HG03060 (cell line): ENCODE results near the gene ECT2.
"Not testable (repeated sequence)": the region's sequence is repeated elsewhere in the genome, so short reads cannot be mapped to it uniquely, and the experiment has no call there.

Source experiments
- ATAC-seq: cut with Tn5 transposase; IDR thresholded peaks from one replicate; pipeline ENCODE4 v1.9.1; 2021; ENCODE audit warnings: low read depth, moderate number of reproducible peaks; ENCODE audit not compliant: unreplicated experiment

Gene ECT2

GRCh38 chr3:172750368-172751174, at the start of gene ECT2:
ECT2 (plus strand) TSS chr3:172750726; CDS start chr3:172754531, 3,805 bp downstream.
- ATAC-seq: peak; percentile 98

GRCh38 chr3:172700936-172701455, 49.5 kb upstream of the ECT2 start:
- no peak for ATAC-seq

- no peak for ATAC-seq
These were observed 48.8 kb upstream of the ECT2 start for GRCh38 chr3:172701751-172702150.

- ATAC-seq: no peak
These were observed 48.3 kb upstream of the ECT2 start for GRCh38 chr3:172702256-172702655.

GRCh38 chr3:172702731-172703130, 47.8 kb upstream of the ECT2 start:
- not testable (repeated sequence) for ATAC-seq

- ATAC-seq: no peak
These were observed 46.5 kb upstream of the ECT2 start for GRCh38 chr3:172704001-172704400.

- ATAC-seq: no peak
These were observed 45.4 kb upstream of the ECT2 start for GRCh38 chr3:172705170-172705569.

- no peak for ATAC-seq
These were observed 43.5 kb upstream of the ECT2 start for GRCh38 chr3:172707030-172707429.

- ATAC-seq: no peak
These were observed 42.6 kb upstream of the ECT2 start for GRCh38 chr3:172707967-172708366.

- ATAC-seq: no peak
These were observed 41.4 kb upstream of the ECT2 start for GRCh38 chr3:172708921-172709773.

GRCh38 chr3:172709774-172710663, 40.5 kb upstream of the ECT2 start:
- ATAC-seq: no peak

- peak; percentile 99 for ATAC-seq
These were observed 39.7 kb upstream of the ECT2 start, which contains the start of gene NCEH1 for GRCh38 chr3:172710664-172711453. NCEH1 (minus strand) TSS chr3:172711067; CDS start chr3:172710984, 83 bp downstream.

- ATAC-seq: no peak
These were observed 39.1 kb upstream of the ECT2 start for GRCh38 chr3:172711454-172711795.

GRCh38 chr3:172713316-172713715, 37.2 kb upstream of the ECT2 start:
- no peak for ATAC-seq

GRCh38 chr3:172716476-172716875, 34.0 kb upstream of the ECT2 start:
- ATAC-seq: no peak

- no peak for ATAC-seq
These were observed 32.9 kb upstream of the ECT2 start for GRCh38 chr3:172717493-172718088.

- not testable (repeated sequence) for ATAC-seq
These were observed 27.9 kb upstream of the ECT2 start for GRCh38 chr3:172722536-172723040.

- no peak for ATAC-seq
These were observed 24.1 kb upstream of the ECT2 start for GRCh38 chr3:172726380-172726779.

GRCh38 chr3:172735014-172735413, 15.5 kb upstream of the ECT2 start:
- no peak for ATAC-seq
